HG03439 (cell line): ENCODE results near the gene AP3B1.
A peak's percentile ranks its signal among the peaks of the same experiment; 100 is the strongest.

Source experiments
- ATAC-seq: cut with Tn5 transposase; IDR thresholded peaks from one replicate; pipeline ENCODE4 v1.9.1; 2021; ENCODE audit warnings: mild to moderate bottlenecking, moderate library complexity; ENCODE audit not compliant: unreplicated experiment

AP3B1 gene, protein sequence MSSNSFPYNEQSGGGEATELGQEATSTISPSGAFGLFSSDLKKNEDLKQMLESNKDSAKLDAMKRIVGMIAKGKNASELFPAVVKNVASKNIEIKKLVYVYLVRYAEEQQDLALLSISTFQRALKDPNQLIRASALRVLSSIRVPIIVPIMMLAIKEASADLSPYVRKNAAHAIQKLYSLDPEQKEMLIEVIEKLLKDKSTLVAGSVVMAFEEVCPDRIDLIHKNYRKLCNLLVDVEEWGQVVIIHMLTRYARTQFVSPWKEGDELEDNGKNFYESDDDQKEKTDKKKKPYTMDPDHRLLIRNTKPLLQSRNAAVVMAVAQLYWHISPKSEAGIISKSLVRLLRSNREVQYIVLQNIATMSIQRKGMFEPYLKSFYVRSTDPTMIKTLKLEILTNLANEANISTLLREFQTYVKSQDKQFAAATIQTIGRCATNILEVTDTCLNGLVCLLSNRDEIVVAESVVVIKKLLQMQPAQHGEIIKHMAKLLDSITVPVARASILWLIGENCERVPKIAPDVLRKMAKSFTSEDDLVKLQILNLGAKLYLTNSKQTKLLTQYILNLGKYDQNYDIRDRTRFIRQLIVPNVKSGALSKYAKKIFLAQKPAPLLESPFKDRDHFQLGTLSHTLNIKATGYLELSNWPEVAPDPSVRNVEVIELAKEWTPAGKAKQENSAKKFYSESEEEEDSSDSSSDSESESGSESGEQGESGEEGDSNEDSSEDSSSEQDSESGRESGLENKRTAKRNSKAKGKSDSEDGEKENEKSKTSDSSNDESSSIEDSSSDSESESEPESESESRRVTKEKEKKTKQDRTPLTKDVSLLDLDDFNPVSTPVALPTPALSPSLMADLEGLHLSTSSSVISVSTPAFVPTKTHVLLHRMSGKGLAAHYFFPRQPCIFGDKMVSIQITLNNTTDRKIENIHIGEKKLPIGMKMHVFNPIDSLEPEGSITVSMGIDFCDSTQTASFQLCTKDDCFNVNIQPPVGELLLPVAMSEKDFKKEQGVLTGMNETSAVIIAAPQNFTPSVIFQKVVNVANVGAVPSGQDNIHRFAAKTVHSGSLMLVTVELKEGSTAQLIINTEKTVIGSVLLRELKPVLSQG

DNA sequence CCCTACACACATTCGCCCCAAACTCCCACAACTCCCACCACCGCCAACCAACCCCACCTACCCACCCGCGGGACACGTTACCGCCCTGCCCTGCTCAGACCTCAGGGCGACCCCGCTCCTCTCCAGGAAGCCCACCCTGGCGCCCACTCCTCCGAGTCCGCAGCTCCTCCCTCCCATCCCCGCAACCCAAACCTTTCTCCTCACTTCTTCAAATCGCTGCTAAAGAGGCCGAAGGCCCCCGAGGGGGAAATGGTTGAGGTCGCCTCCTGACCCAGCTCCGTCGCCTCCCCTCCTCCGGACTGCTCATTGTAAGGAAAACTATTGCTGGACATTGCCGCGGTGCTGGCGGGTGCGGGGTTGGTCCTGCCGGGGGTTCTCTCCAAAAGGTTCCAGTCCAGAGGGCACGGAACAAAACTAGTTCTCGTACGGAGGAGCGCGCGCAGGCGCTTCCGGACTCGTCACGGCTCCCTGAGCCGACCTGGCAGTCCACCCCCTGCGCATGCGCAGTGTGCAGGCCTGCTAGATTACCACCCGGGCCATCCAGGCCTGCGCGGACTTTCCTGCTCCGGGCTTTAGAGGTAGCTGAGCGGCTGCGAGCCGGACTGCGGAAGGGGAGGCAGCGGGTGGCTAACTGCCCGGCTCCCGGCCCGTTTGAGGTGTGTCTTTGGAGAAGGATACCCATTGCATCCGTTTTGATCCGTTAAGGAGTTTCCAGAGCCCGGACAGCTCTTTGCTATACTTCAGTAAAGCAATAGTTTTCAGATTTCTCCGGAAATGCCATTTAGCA, at the start of gene AP3B1:
TSS of gene AP3B1 (minus strand) at position 451 of the 787 bp plus-strand sequence. CDS start at position 332, 119 bp downstream.
- ATAC-seq = peak; percentile 90

GRCh38 chr5:78341440-78341839, 46.9 kb upstream of the AP3B1 start:
- ATAC-seq = no peak

- no peak for ATAC-seq
These were observed 45.3 kb upstream of the AP3B1 start for GRCh38 chr5:78339617-78340436.

DNA sequence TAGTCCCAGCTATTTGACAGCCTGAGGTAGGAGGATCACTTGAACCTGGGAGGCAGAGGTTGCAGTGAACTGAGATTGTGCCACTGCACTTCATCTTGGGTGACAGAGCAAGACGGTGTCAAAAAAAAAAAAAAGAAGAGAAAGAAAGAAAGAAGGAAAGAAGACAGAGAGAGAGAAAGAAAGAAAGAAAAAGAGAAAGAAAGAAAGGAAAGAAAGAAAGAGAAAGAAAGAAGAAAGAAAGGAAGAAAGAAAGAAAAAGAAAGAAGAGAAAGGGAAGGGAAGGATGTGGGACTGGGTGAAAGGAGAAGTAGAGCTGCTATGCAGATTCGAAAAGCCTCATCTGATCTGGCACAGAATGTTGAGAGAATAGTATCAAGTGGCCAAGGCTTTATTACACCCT, 42.2 kb upstream of the AP3B1 start:
- no peak for ATAC-seq

DNA sequence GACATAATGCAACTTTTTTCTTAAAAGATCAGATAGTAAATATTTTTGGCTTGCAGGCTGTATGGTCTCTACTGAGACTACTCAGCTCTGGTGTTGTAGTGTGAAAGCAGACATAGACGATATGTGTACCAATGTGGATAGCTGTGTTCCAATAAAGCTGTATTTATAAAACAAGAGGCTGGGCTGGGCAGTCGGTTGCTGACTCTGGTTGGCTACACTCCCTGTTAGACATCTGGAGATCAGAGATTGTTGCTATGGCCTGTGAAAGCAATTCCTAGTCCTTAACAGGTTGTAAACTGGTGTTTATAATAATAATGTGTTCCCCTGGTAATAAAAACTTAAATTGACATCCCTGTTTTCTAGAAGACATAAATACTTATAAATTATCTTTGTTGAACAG, 41.5 kb upstream of the AP3B1 start:
- ATAC-seq = no peak

- ATAC-seq = no peak
These were observed 40.3 kb upstream of the AP3B1 start for GRCh38 chr5:78334811-78335210.

GRCh38 chr5:78331523-78332080, 37.1 kb upstream of the AP3B1 start:
- no peak for ATAC-seq

DNA sequence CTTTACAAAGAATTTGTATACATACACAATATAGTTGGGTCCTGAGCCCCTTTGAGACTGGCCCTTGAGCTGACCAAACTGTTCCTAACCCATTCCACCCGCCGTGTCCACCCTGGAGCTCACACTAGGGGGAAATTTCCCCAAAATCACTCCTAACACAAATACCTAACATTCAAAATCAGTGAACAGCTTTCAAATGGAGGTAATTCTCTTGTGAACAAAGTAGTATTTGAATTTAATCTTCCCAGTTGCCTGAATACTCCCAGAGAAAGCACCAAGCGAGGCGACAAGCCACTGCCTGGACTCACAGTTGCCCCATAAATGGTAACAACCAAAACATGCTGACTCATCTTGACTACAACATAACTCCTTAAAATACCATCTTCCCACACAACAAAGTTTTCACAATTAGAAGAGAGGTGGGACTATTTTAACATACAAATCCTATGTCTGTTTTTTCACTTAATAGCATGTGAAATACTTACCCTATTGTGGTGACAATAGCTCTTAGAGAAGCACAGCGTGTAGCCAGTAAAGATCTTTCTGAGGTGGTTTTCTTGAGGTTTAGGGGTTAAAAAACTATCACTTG, 34.2 kb upstream of the AP3B1 start:
- no peak for ATAC-seq

DNA sequence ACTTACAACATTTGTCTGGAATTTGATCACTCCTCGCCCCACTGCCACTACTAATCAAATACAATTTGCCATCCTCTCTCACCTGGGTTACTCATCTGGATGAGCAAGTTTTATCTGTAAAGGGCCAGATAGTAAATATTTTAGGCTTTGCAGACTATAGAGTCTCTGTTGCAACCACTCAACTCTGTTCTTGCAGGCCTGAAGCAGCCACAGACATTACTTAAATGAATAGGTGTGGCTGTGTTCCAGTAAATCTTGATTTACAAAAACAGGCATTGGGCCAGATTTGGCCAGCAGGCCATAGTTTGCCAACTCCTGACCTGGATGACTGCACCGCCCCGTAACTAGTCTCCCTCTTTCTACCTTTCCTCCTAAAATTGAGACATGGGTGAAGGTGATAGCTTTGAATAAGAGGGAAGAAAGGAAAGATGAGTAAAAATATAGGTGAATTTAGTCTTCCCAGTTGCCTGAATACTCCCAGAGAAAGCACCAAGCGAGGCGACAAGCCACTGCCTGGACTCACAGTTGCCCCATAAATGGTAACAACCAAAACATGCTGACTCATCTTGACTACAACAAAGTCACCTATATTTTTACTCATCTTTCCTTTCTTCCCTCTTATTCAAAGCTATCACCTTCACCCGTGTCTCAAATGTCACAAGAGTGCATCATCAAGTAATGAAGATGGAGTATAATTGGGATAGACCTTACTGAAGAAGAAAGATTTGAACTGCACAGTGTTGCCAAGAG, 33.4 kb upstream of the AP3B1 start:
- ATAC-seq = no peak

DNA sequence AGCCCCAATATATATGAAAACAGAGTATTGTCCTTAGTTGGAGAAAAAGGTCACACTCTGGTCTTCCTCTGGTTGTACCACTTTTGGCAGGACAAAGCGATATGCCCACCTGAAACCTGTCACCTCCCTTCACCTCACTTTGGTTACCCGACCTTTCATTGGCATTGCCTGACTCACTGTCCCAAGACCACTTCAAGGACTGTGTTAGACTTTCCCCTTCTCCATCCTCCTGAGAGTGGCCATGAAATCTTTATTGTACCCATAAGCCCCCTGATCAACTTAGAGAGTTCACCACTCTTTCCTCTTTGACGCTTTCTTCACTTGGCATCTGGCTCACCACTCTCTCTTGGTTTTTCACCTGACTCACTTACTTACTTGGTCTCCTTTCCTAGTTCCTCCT, 32.4 kb upstream of the AP3B1 start:
- ATAC-seq = no peak

DNA sequence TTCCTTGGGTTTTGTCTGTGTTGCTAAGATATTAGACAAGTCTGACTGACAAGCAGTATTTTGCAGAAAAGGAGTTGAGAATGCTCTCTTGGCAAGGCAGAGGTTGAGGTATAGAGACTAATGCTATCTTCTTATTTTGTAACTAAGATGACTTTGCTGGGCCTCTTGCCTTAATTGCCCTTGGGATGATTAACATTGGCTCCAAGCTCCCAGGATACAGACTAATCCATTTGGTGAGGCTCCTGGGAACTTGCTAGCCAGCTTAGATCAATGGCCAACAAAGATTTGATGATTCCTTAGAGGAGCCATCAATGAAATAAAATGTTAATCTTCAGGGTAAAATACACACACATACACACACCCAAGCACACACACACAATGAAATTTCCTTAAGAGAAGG, 28.7 kb upstream of the AP3B1 start:
- ATAC-seq = no peak

- ATAC-seq = no peak
These were observed 25.9 kb upstream of the AP3B1 start for GRCh38 chr5:78320401-78320800.

DNA sequence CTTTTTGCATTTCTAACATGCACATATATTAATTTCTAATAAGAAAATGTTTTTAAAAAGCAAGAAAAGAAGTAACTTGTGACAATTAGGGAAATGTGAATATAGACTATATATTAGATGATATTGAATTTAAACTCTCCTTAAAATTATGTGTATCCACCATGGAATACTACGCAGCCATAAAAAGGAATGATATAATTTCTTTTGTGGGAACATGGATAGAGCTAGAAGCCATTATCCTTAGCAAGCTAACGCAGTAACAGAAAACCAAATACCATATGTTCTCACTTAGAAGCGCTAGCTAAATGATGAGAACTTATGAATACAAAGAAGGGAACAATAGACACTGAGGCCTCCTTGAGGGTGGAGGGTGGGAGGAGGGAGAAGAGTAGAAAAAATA, 23.8 kb upstream of the AP3B1 start:
- ATAC-seq = no peak

- ATAC-seq = no peak
These were observed 23.0 kb upstream of the AP3B1 start for GRCh38 chr5:78317515-78317914.

DNA sequence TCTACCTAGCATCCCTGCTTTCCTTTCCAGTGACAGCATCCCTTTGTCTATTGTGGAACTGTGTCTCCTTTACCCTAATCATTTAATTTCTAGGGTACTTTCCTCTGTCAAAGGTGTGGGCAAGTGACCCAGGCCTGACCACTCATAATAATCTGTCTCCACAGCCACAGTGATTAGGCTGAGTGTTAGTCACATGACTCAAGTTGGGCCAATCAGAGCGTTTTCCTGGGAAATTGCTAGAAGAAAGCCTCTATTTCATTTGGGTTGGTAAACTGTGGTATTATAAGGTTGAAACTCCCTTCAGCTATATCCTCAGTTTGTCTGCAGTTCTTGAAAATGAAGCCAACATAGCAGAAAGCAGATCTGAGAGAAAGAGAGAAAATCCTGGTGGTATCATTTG, 14.2 kb upstream of the AP3B1 start:
- ATAC-seq = no peak

DNA sequence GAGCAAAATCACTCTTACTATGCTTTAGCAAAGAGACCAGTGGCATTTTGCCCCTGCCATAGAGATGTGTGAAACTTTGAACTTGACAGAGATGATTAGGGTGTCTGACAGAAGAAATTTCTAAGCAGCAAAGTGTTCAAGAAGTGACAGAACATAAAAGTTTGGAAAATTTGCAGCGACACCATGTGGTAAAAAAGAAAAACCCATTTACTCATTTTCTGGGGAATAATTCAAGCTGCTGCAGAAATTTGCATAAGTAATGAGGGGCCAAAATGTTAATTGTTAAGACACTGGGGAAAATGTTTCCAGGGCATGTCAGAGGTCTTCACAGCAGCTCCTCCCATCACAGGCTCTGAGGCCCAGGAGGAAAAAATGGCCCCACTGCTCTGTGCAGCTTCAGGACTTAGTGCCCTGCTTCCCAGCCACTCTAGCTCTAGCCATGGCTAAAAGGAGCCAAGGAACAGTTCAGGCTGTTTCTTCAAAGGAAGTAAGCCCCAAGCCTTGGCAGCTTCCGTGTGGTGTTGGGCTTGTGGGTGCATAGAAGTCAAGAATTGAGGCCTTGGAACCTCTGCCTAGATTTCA, 6.1 kb upstream of the AP3B1 start:
- ATAC-seq = no peak

- ATAC-seq = peak; percentile 24
These were observed 800 bp upstream of the AP3B1 start for GRCh38 chr5:78295035-78295961.
